Body of pancreas (tissue), 4 donors: ENCODE measurements around the gene FALEC.

Experiments
- CTCF ChIP-seq, 7 experiments: fragments of 450-650 bp in 4 of 7; fragments of 200-600 bp in 3 of 7; sonication (generic) in 3 of 7; IDR thresholded peaks; one replicate each; pipeline ENCODE4 v1.5.1; 2016 to 2019; ENCODE audit warnings: antibody characterized with exemption in 7 of 7
- POLR2A ChIP-seq, 3 donors: fragments of 450-650 bp; IDR thresholded peaks; one replicate each; pipeline ENCODE4 v1.6.1; 2016; ENCODE audit warnings: antibody characterized with exemption in 3 of 3, mild to moderate bottlenecking in 2 of 3

GRCh38 chr1:150564051-150564991 is 48.8 kb downstream of the FALEC start:
- TF ChIP-seq POLR2A (IDR thresholded peaks at IDR 0.05) (no peak), CTCF (IDR thresholded peaks at IDR 0.05) (no peak)
